ENCODE results near the gene DYNC1I1.
A peak's percentile ranks its signal among the peaks of the same experiment; 100 is the strongest.

The DYNC1I1 gene

GRCh38 chr7:95794917-95795515 lies 22.7 kb downstream of the DYNC1I1 start:
- DNase-seq: peak; percentile 16

GRCh38 chr7:95796617-95797016 lies 24.3 kb downstream of the DYNC1I1 start:
- DNase-seq: no peak

- peak; percentile 94 for DNase-seq
Measured at GRCh38 chr7:95798401-95798930, 26.1 kb downstream of the DYNC1I1 start.

- DNase-seq: no peak
Measured at GRCh38 chr7:95800787-95801186, 28.4 kb downstream of the DYNC1I1 start.

GRCh38 chr7:95802270-95802669 lies 29.9 kb downstream of the DYNC1I1 start:
- DNase-seq: no peak

- no peak for DNase-seq
Measured at GRCh38 chr7:95804052-95804451, 31.7 kb downstream of the DYNC1I1 start.

GRCh38 chr7:95805909-95806308 lies 33.6 kb downstream of the DYNC1I1 start:
- no peak for DNase-seq

GRCh38 chr7:95808396-95808795 lies 36.0 kb downstream of the DYNC1I1 start:
- no peak for DNase-seq

- DNase-seq: peak; percentile 82
Measured at GRCh38 chr7:95811846-95812445, 39.6 kb downstream of the DYNC1I1 start.

- no peak for DNase-seq
Measured at GRCh38 chr7:95814721-95815120, 42.4 kb downstream of the DYNC1I1 start.

GRCh38 chr7:95817866-95818640 lies 45.7 kb downstream of the DYNC1I1 start:
- DNase-seq: no peak

GRCh38 chr7:95820778-95821177 lies 48.4 kb downstream of the DYNC1I1 start:
- no peak for DNase-seq

- DNase-seq: no peak
Measured at GRCh38 chr7:95822717-95823116, 50.4 kb downstream of the DYNC1I1 start.

- no peak for DNase-seq
Measured at GRCh38 chr7:95824616-95825015, 52.3 kb downstream of the DYNC1I1 start.

- no peak for DNase-seq
Measured at GRCh38 chr7:95828824-95829790, 56.8 kb downstream of the DYNC1I1 start.

- DNase-seq: no peak
Measured at GRCh38 chr7:95840953-95841950, 68.9 kb downstream of the DYNC1I1 start.

- no peak for DNase-seq
Measured at GRCh38 chr7:95843286-95843685, 70.9 kb downstream of the DYNC1I1 start.

GRCh38 chr7:95845007-95845406 lies 72.7 kb downstream of the DYNC1I1 start:
- no peak for DNase-seq

GRCh38 chr7:95847061-95847460 lies 74.7 kb downstream of the DYNC1I1 start:
- DNase-seq: no peak

GRCh38 chr7:95859429-95859828 lies 87.1 kb downstream of the DYNC1I1 start:
- DNase-seq: no peak

GRCh38 chr7:95861041-95861440 lies 88.7 kb downstream of the DYNC1I1 start:
- no peak for DNase-seq
